ENCODE measurements around the gene DCTD.

The DCTD gene

DNA sequence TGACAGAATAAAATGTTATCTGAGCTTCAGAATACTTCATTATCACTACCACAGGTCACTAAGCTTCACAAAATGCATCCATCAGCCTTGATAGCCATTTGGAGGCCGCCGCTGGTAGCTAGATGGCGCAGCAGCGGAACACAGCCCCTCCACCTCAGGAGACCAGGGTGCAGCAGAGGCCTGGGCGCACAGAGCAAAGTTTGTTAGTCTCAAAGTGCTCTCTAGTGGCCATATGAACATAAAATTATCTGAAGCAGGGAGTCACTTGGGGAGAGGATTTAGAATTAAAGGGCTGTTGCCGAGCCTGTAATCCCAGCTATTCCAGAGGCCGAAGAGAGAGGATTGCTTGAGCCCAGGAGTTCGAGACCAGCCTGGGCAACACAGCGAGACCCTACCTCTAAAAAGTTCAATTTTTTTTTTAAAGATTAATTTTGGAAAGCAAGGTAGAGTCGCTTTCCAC lies 8.1 kb upstream of the DCTD start:
- Histone ChIP-seq H3K9me3 (ENCODE audit: low read depth, low read length) (no peaks in the 10 kb centered on the region), H3K4me3 (no peak overlapping the region), H3K27ac (no peak overlapping the region), H3K9ac (ENCODE audit: insufficient read length) (no peak overlapping the region), H3K36me3 (ENCODE audit: insufficient read depth, low read length) (no peaks in the 10 kb centered on the region)
- DNase-seq (ENCODE audit: low read depth, low spot score) = no peak
- TF ChIP-seq POLR2AphosphoS5 (IDR thresholded peaks at IDR 0.05; ENCODE audit: borderline replicate concordance, low read depth, low read length) (no peak), EZH2 (IDR thresholded peaks at IDR 0.05) (no peak), FOXP2 (optimal IDR thresholded peaks at IDR 0.05; ENCODE audit: control extremely low read depth, extremely low read length, insufficient read depth) (no peak)

DNA sequence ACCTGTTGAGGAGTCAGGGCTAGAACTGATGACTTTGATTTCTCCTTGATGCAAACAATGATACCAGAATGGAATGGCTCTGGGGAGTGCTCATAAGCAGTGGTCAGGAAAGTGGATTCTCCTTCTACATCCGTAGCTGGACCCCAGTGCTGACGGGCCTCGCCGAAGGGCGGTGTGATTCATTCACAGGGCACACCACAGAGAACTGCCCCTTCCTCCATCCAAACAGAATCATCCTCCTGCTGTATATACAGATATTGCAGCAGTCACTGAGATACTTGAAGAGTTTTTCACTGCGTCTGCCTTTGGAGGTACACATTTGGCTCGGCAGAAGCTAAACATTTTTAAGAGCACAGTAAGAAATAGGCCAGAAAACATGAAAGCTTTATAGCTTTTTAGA lies 7.3 kb upstream of the DCTD start:
- Histone ChIP-seq H3K27ac (no peak overlapping the region), H3K36me3 (ENCODE audit: insufficient read depth, low read length) (no peaks in the 10 kb centered on the region), H3K9me3 (ENCODE audit: low read depth, low read length) (no peaks in the 10 kb centered on the region), H3K9ac (ENCODE audit: insufficient read length) (no peak overlapping the region), H3K4me3 (no peak overlapping the region)
- no peak for DNase-seq (ENCODE audit: low read depth, low spot score)
- TF ChIP-seq POLR2AphosphoS5 (IDR thresholded peaks at IDR 0.05; ENCODE audit: borderline replicate concordance, low read depth, low read length) (no peak), FOXP2 (optimal IDR thresholded peaks at IDR 0.05; ENCODE audit: control extremely low read depth, extremely low read length, insufficient read depth) (no peak), EZH2 (IDR thresholded peaks at IDR 0.05) (no peak)

DNA sequence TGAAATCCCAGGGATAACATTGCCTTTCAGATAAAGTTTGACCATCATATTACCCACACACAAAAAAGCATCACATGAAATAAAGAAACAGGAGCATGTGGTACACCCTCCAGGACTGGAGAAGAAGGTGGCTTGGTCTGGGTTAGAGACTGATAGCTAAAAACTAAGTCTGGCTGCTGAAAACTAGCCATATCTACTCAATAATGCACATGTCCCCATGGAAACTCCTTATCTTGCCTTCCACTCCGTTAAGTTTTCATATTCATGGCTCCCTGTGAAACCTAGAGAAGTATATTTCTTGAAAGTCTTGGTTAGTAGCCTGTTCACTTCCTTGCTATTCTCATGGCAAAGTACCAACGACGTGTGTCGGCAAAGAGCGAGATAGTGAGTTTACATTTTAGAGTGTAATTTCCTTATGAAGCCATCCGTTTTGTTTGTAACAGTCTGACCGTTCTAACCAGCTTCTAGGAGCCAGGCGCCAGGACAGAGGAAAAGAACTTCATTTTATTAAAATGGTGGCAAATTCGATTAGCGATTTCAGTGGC lies 6.7 kb upstream of the DCTD start:
- no peak overlapping the region for H3K27ac ChIP-seq

DNA sequence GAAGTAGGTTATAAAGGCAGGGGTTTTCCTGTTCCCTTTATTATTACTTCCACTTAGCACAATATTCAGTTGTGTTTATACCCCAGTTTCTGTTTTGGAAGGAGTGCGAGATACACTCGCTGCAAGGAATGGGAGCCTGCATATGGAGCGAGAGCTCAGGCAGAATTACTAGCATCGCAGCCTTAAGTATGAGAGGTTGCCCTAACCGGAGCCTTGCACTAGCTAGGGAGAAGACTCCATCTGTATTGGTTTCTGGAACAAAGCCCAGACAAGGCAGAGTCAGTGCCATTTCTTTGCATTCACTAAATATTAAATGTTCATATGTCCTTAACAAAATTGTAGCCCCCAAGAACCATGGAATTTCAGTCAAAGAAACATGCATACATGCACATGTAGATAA lies 6.2 kb upstream of the DCTD start:
- Histone ChIP-seq H3K36me3 (ENCODE audit: insufficient read depth, low read length) (no peaks in the 10 kb centered on the region), H3K9me3 (ENCODE audit: low read depth, low read length) (no peaks in the 10 kb centered on the region), H3K4me3 (no peak overlapping the region), H3K9ac (ENCODE audit: insufficient read length) (no peak overlapping the region), H3K27ac (no peak overlapping the region)
- no peak for TF ChIP-seq FOXP2 (optimal IDR thresholded peaks at IDR 0.05; ENCODE audit: control extremely low read depth, extremely low read length, insufficient read depth)
- TF ChIP-seq EZH2 (IDR thresholded peaks at IDR 0.05) = no peak
- no peak for TF ChIP-seq POLR2AphosphoS5 (IDR thresholded peaks at IDR 0.05; ENCODE audit: borderline replicate concordance, low read depth, low read length)
- no peak for DNase-seq (ENCODE audit: low read depth, low spot score)

More for the DNA sequence above, 6.7 kb upstream of the DCTD start:
- H3K4me3 ChIP-seq = no peak overlapping the region
- H3K36me3 ChIP-seq (ENCODE audit: insufficient read depth, low read length) = no peaks in the 10 kb centered on the region
- TF ChIP-seq POLR2AphosphoS5 (IDR thresholded peaks at IDR 0.05; ENCODE audit: borderline replicate concordance, low read depth, low read length) = no peak
- TF ChIP-seq FOXP2 (optimal IDR thresholded peaks at IDR 0.05; ENCODE audit: control extremely low read depth, extremely low read length, insufficient read depth) = no peak
- no peak for TF ChIP-seq EZH2 (IDR thresholded peaks at IDR 0.05)
- no peak overlapping the region for H3K9ac ChIP-seq (ENCODE audit: insufficient read length)
- no peak for DNase-seq (ENCODE audit: low read depth, low spot score)
- H3K9me3 ChIP-seq (ENCODE audit: low read depth, low read length) = no peaks in the 10 kb centered on the region

DNA sequence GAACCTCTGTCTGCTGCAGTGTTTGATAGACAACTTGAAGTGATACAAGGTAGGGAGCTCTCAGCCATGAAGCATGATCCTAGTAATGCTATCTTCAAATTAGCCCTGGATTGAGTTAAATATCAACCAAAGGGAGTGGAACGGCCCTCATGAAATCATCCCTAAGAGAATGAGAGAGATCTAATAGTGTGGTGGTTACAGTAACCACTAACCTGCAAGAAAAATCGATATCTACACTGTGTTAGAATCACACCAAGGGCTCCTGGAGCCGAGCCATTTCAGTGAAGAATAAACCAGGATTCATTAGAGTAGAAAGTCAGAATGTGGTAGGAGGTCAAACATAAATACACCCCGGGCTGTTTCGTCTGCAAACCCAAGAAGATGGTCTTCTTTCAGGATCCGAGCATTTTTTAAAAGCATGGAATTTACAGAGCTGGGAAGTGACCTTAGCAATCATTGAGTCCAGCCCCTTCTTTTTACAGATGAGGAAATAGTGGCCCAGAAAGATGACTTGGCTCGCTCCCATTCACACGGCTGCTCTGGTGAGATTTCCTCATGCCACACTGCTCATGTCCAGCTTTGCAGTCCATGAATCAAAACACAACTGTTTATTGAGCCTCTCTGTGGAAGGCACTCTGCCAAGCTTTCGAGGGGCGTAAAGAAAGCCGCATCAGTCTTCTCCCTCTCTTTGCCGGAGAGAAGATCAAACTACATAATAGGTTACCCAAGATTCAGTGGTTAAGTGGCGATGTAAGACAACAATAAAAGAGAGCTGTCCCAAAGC lies 5.5 kb upstream of the DCTD start:
- TF ChIP-seq FOXP2 (optimal IDR thresholded peaks at IDR 0.05; ENCODE audit: control extremely low read depth, extremely low read length, insufficient read depth) (no peak), POLR2AphosphoS5 (IDR thresholded peaks at IDR 0.05; ENCODE audit: borderline replicate concordance, low read depth, low read length) (no peak), EZH2 (IDR thresholded peaks at IDR 0.05) (no peak)
- no peaks in the 10 kb centered on the region for H3K36me3 ChIP-seq (ENCODE audit: insufficient read depth, low read length)
- H3K9me3 ChIP-seq (ENCODE audit: low read depth, low read length) = no peaks in the 10 kb centered on the region
- no peak overlapping the region for H3K9ac ChIP-seq (ENCODE audit: insufficient read length)
- no peak overlapping the region for H3K27ac ChIP-seq
- DNase-seq (ENCODE audit: low read depth, low spot score) = no peak
- H3K4me3 ChIP-seq = no peak overlapping the region

DNA sequence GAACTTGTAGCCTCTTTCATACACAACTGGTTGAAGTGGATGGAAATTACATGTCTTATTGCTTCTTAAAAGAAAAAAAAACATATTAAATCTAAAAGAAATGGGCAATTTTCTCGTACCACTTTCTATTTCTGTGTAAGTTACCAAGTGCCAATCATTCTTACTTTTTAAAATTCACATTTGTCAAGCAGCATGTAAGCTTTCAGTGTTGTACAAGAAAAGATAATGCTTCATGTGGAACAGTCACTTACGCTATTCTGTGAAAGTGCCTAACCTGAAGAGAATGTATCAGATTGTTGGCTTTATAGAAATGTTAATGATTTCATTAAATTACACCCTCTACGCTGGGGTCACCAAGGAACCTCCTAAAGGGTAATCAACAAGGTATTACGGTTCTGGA lies 4.4 kb upstream of the DCTD start:
- no peak for TF ChIP-seq POLR2AphosphoS5 (IDR thresholded peaks at IDR 0.05; ENCODE audit: borderline replicate concordance, low read depth, low read length)
- no peak for TF ChIP-seq EZH2 (IDR thresholded peaks at IDR 0.05)
- TF ChIP-seq FOXP2 (optimal IDR thresholded peaks at IDR 0.05; ENCODE audit: control extremely low read depth, extremely low read length, insufficient read depth) = no peak
- no peak for DNase-seq (ENCODE audit: low read depth, low spot score)
- no peak overlapping the region for H3K4me3 ChIP-seq
- H3K9ac ChIP-seq (ENCODE audit: insufficient read length) = no peak overlapping the region
- H3K9me3 ChIP-seq (ENCODE audit: low read depth, low read length) = no peaks in the 10 kb centered on the region
- no peak overlapping the region for H3K27ac ChIP-seq
- no peaks in the 10 kb centered on the region for H3K36me3 ChIP-seq (ENCODE audit: insufficient read depth, low read length)

DNA sequence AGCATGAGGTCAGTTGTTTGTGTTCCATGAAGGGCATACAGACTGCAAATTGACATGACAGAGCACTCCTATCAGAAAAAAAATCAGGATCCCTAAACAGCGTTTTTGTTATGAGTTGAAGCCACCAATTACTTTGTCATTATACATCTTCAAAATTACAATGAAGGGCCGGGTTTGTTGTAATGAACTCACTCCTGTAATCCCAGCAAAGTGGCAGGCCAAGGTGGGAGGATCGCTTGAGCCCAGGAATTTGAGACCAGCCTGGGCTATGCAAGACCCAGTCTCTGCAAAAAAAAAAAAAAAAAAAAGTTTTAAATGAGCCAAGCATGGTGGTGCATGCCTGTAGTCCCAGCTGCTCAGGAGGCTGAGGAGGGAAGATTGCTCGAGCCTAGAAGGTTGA lies 3.5 kb upstream of the DCTD start:
- H3K9me3 ChIP-seq (ENCODE audit: low read depth, low read length) = no peaks in the 10 kb centered on the region
- TF ChIP-seq EZH2 (IDR thresholded peaks at IDR 0.05) = no peak
- TF ChIP-seq FOXP2 (optimal IDR thresholded peaks at IDR 0.05; ENCODE audit: control extremely low read depth, extremely low read length, insufficient read depth) = no peak
- no peak for TF ChIP-seq POLR2AphosphoS5 (IDR thresholded peaks at IDR 0.05; ENCODE audit: borderline replicate concordance, low read depth, low read length)
- H3K4me3 ChIP-seq = no peak overlapping the region
- no peak for DNase-seq (ENCODE audit: low read depth, low spot score)
- H3K9ac ChIP-seq (ENCODE audit: insufficient read length) = no peak overlapping the region
- no peak overlapping the region for H3K27ac ChIP-seq
- H3K36me3 ChIP-seq (ENCODE audit: insufficient read depth, low read length) = no peaks in the 10 kb centered on the region

DNA sequence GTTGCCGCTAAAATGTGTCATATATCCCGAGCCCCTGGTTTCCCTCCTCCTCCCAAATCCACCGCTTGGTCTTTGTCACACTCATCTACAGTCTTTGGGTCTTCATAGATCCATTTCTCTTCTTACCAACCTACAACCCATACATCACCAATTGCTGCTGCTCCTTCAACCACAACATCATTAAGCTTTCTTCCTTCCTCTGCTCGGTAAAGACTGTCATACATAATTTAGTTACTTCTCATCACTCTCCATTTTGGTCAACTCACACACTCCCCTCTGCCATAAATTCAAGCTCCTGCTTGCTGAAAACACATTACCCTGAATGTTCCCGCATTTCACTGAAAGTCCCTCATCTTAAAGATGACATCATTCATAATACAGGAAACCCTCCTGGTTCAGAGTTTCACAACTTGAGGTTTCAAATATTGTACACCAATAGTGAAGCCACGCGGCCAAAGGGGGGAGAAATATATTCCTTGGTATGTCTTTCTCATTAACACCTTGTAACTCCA lies 1.7 kb upstream of the DCTD start:
- DNase-seq (ENCODE audit: low read depth, low spot score) = no peak
- H3K4me3 ChIP-seq = no peak overlapping the region
- no peaks in the 10 kb centered on the region for H3K9me3 ChIP-seq (ENCODE audit: low read depth, low read length)
- H3K9ac ChIP-seq (ENCODE audit: insufficient read length) = no peak overlapping the region
- peaks cover 9% of the 10 kb centered on the region; the same call in 1 of the 2 replicates for H3K36me3 ChIP-seq (ENCODE audit: insufficient read depth, low read length)
- H3K27ac ChIP-seq = no peak overlapping the region
- no peak for TF ChIP-seq FOXP2 (optimal IDR thresholded peaks at IDR 0.05; ENCODE audit: control extremely low read depth, extremely low read length, insufficient read depth)
- no peak for TF ChIP-seq EZH2 (IDR thresholded peaks at IDR 0.05)
- no peak for TF ChIP-seq POLR2AphosphoS5 (IDR thresholded peaks at IDR 0.05; ENCODE audit: borderline replicate concordance, low read depth, low read length)

Data from SK-N-MC (cell line).